Esophagus (tissue), 2 donors: ENCODE data around the gene KDM5A. TPM values are rescaled to one million over a fixed set of nuclear protein-coding genes. Genes with fewer than 3 reads are reported as not detected.
"Not testable (repeated sequence)": the region's sequence is repeated elsewhere in the genome, so short reads cannot be mapped to it uniquely, and the experiment has no call there.

ENCODE experiments used
- H3K27ac ChIP-seq, 2 donors: one replicate each; pipeline ENCODE4 v1.5.1; 2013; ENCODE audit warnings: low read depth in 2 of 2, mild to moderate bottlenecking in 2 of 2, inconsistent platforms in 1 of 2, low read length in 1 of 2, moderate library complexity in 1 of 2
- H3K27me3 ChIP-seq, 2 donors: one replicate each; pipeline ENCODE4 v1.6.1; 2013; ENCODE audit warnings: low read length in 2 of 2, control low read depth in 1 of 2, mild to moderate bottlenecking in 1 of 2; ENCODE audit not compliant: insufficient read depth in 2 of 2, control insufficient read depth in 1 of 2
- H3K36me3 ChIP-seq, 2 donors: one replicate each; pipeline ENCODE4 v1.6.1; 2013; ENCODE audit warnings: low read length in 1 of 2; ENCODE audit not compliant: control insufficient read depth in 2 of 2, insufficient read depth in 2 of 2
- H3K4me1 ChIP-seq, 2 donors: one replicate each; pipeline ENCODE4 v1.6.1; 2013; ENCODE audit warnings: low read length in 1 of 2; ENCODE audit not compliant: control insufficient read depth in 2 of 2, insufficient read depth in 2 of 2
- H3K4me3 ChIP-seq, 2 donors: one replicate each; pipeline ENCODE4 v1.5.1; 2013; ENCODE audit warnings: low read length in 2 of 2, mild to moderate bottlenecking in 2 of 2, low read depth in 1 of 2, moderate library complexity in 1 of 2
- H3K9me3 ChIP-seq, 2 donors: one replicate each; pipeline ENCODE4 v1.6.1; 2013; ENCODE audit warnings: mild to moderate bottlenecking in 2 of 2, low read depth in 1 of 2, low read length in 1 of 2, moderate library complexity in 1 of 2; ENCODE audit not compliant: control insufficient read depth in 2 of 2, insufficient read depth in 1 of 2
- WGBS, 2 donors: extraction: QIAGEN DNeasy Blood & Tissue Kit; methylation state at CpG; one replicate each; pipeline ENCODE4 v1.1.7; 2013; 5-methylcytosine and 5-hydroxymethylcytosine counted together
- polyA plus RNA-seq, 2 donors: library from polyadenylated mRNA; stranded (reverse); fragments of 200-250 nt; gene quantifications; one replicate each; pipeline ENCODE4 v1.2.3, GENCODE V29; 2013
- donor health status: healthy with polysubstance abuse.
- donor health status: Bipolar disorder and iron deficiency.

Gene KDM5A
- polyA plus RNA-seq, 2 donors = 6.6 to 6.8 TPM

GRCh38 chr12:308511-308910 is 80.6 kb downstream of the KDM5A start:
- H3K36me3 ChIP-seq = peaks cover 14 to 18% of the 10 kb centered on the region in 2 donors

GRCh38 chr12:307406-307805 is 81.7 kb downstream of the KDM5A start:
- Histone ChIP-seq H3K27ac (no peak overlapping the region), H3K27me3 (no peaks in the 10 kb centered on the region), H3K9me3 (no peaks in the 10 kb centered on the region), H3K4me1 (no peaks in the 10 kb centered on the region), H3K4me3 (no peak overlapping the region), H3K36me3 (peaks cover 14 to 15% of the 10 kb centered on the region in 2 donors)
- WGBS, 2 donors = 96% methylated on average over 10 of the region's 10 CpGs

More at GRCh38 chr12:308511-308910, 80.6 kb downstream of the KDM5A start:
- no peak overlapping the region for H3K27ac ChIP-seq
- H3K4me3 ChIP-seq = no peak overlapping the region
- H3K27me3 ChIP-seq = no peaks in the 10 kb centered on the region
- H3K4me1 ChIP-seq = no peaks in the 10 kb centered on the region
- 50 to 58% methylated on average over 2 of the region's 2 CpGs for WGBS, 2 donors
- no peaks in the 10 kb centered on the region for H3K9me3 ChIP-seq

GRCh38 chr12:304805-305204 is 84.3 kb downstream of the KDM5A start:
- Histone ChIP-seq H3K27me3 (no peaks in the 10 kb centered on the region), H3K36me3 (peaks cover 6 to 9% of the 10 kb centered on the region in 2 donors), H3K4me3 (no peak overlapping the region), H3K4me1 (no peaks in the 10 kb centered on the region), H3K27ac (no peak overlapping the region), H3K9me3 (no peaks in the 10 kb centered on the region)
- WGBS, 2 donors = 44 to 55% methylated on average over 5 of the region's 5 CpGs

GRCh38 chr12:302766-303165 is 86.4 kb downstream of the KDM5A start:
- H3K27ac ChIP-seq, H3K4me3 ChIP-seq, H3K27me3 ChIP-seq, H3K36me3 ChIP-seq, H3K9me3 ChIP-seq, H3K4me1 ChIP-seq: not testable (repeated sequence)
- 81 to 83% methylated on average over 3 of the region's 3 CpGs for WGBS, 2 donors

- not testable (repeated sequence) for H3K27ac ChIP-seq, H3K9me3 ChIP-seq, H3K27me3 ChIP-seq, H3K4me3 ChIP-seq, H3K4me1 ChIP-seq, H3K36me3 ChIP-seq
- WGBS, 2 donors = 87 to 92% methylated on average over 1 of the region's 1 CpG
Observed at GRCh38 chr12:300166-300565, 89.0 kb downstream of the KDM5A start.

GRCh38 chr12:299511-299910 is 89.6 kb downstream of the KDM5A start:
- H3K27me3 ChIP-seq, H3K36me3 ChIP-seq, H3K27ac ChIP-seq, H3K4me1 ChIP-seq, H3K9me3 ChIP-seq, H3K4me3 ChIP-seq: not testable (repeated sequence)
- WGBS, 2 donors = 90 to 99% methylated on average over 5 of the region's 5 CpGs

GRCh38 chr12:298059-298458 is 91.1 kb downstream of the KDM5A start:
- WGBS, 2 donors = 91 to 94% methylated on average over 8 of the region's 8 CpGs
- not testable (repeated sequence) for H3K9me3 ChIP-seq, H3K27ac ChIP-seq, H3K36me3 ChIP-seq, H3K4me1 ChIP-seq, H3K4me3 ChIP-seq, H3K27me3 ChIP-seq

- 96 to 100% methylated on average over 1 of the region's 1 CpG for WGBS, 2 donors
- Histone ChIP-seq H3K4me3 (no peak overlapping the region), H3K27ac (no peak overlapping the region), H3K9me3 (no peaks in the 10 kb centered on the region), H3K4me1 (no peaks in the 10 kb centered on the region), H3K27me3 (no peaks in the 10 kb centered on the region), H3K36me3 (peaks cover 8 to 9% of the 10 kb centered on the region in 2 donors)
Observed at GRCh38 chr12:295132-295531, 94.0 kb downstream of the KDM5A start.

GRCh38 chr12:293199-293598 is 95.9 kb downstream of the KDM5A start:
- no peak overlapping the region for H3K4me3 ChIP-seq
- H3K27me3 ChIP-seq = no peaks in the 10 kb centered on the region
- no peaks in the 10 kb centered on the region for H3K4me1 ChIP-seq
- H3K9me3 ChIP-seq = no peaks in the 10 kb centered on the region
- H3K27ac ChIP-seq = no peak overlapping the region
- WGBS, 2 donors = 93 to 95% methylated on average over 5 of the region's 5 CpGs
- peaks cover 8 to 11% of the 10 kb centered on the region in 2 donors for H3K36me3 ChIP-seq

- Histone ChIP-seq H3K27ac (no peak overlapping the region), H3K4me3 (no peak overlapping the region), H3K4me1 (no peaks in the 10 kb centered on the region), H3K9me3 (no peaks in the 10 kb centered on the region), H3K36me3 (peaks cover 8 to 11% of the 10 kb centered on the region in 2 donors), H3K27me3 (no peaks in the 10 kb centered on the region)
- 90 to 91% methylated on average over 1 of the region's 1 CpG for WGBS, 2 donors
Observed at GRCh38 chr12:292186-292585, 96.9 kb downstream of the KDM5A start.
